ENCODE data around the gene OS9.

GRCh38 chr12:57732726-57733593, 39.0 kb downstream of the OS9 start:
- TF ChIP-seq POLR2A (IDR thresholded peaks at IDR 0.05) (no peak), EP300 (IDR thresholded peaks at IDR 0.05) (no peak)
- TF ChIP-seq, protein P1, sequence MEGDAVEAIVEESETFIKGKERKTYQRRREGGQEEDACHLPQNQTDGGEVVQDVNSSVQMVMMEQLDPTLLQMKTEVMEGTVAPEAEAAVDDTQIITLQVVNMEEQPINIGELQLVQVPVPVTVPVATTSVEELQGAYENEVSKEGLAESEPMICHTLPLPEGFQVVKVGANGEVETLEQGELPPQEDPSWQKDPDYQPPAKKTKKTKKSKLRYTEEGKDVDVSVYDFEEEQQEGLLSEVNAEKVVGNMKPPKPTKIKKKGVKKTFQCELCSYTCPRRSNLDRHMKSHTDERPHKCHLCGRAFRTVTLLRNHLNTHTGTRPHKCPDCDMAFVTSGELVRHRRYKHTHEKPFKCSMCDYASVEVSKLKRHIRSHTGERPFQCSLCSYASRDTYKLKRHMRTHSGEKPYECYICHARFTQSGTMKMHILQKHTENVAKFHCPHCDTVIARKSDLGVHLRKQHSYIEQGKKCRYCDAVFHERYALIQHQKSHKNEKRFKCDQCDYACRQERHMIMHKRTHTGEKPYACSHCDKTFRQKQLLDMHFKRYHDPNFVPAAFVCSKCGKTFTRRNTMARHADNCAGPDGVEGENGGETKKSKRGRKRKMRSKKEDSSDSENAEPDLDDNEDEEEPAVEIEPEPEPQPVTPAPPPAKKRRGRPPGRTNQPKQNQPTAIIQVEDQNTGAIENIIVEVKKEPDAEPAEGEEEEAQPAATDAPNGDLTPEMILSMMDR (IDR thresholded peaks at IDR 0.05): no peak
